ENCODE data around the gene ASTN2.

GRCh38 chr9:116576386-116576785 is 838.5 kb downstream of the ASTN2 start:
- TF ChIP-seq CTCF (conservative IDR thresholded peaks at IDR 0.05; ENCODE audit: low read depth in 2 of 2) = no peak
- no peak for TF ChIP-seq EZH2phosphoT487 (IDR thresholded peaks at IDR 0.05; ENCODE audit: unreplicated experiment)
- TF ChIP-seq REST (IDR thresholded peaks at IDR 0.05; ENCODE audit: unreplicated experiment) = no peak
- TF ChIP-seq POLR2AphosphoS5 (IDR thresholded peaks at IDR 0.05; ENCODE audit: low read depth) = no peak
- no peak for TF ChIP-seq CREB1 (CRISPR knock-in tag; IDR thresholded peaks at IDR 0.05; ENCODE audit: low read depth)
- no peak for TF ChIP-seq EZH2 (IDR thresholded peaks at IDR 0.05; ENCODE audit: low read depth, unreplicated experiment)
- no peak for TF ChIP-seq ZNF114 (CRISPR knock-in tag; IDR thresholded peaks at IDR 0.05)
- TF ChIP-seq ETS1 (IDR thresholded peaks at IDR 0.05) = no peak
- TF ChIP-seq ZNF462 (CRISPR knock-in tag; IDR thresholded peaks at IDR 0.05) = no peak
- no peak for TF ChIP-seq JUNB (IDR thresholded peaks at IDR 0.05; ENCODE audit: unreplicated experiment)
- TF ChIP-seq STAT1 (IDR thresholded peaks at IDR 0.05; ENCODE audit: unreplicated experiment) = no peak
- TF ChIP-seq ZNF331 (CRISPR knock-in tag; IDR thresholded peaks at IDR 0.05; ENCODE audit: low read depth) = no peak
- no peak for TF ChIP-seq NANOG (IDR thresholded peaks at IDR 0.05; ENCODE audit: borderline replicate concordance)

Measured in GM23338 (cell line).